ENCODE data around the gene ATP11C.

DNA sequence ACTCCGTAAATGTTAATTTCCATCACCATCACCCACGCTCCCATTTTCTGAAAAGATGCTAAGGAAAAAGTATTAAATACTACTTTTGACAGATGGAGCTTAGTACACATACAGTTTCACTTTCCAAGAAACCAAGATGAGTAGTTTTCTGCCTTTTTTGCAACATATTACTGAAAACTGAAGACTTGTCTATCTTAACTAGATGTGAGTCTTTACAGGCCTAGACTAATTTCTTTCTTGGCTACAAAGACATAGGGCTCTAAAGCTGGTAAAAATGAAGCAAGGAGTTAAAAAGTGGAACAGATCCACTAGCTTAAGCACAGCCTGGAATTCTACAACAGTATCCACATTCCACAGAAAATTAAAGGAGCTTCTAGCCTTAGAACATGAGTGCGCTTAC lies 68.2 kb downstream of the ATP11C start:
- TF ChIP-seq, protein P1, sequence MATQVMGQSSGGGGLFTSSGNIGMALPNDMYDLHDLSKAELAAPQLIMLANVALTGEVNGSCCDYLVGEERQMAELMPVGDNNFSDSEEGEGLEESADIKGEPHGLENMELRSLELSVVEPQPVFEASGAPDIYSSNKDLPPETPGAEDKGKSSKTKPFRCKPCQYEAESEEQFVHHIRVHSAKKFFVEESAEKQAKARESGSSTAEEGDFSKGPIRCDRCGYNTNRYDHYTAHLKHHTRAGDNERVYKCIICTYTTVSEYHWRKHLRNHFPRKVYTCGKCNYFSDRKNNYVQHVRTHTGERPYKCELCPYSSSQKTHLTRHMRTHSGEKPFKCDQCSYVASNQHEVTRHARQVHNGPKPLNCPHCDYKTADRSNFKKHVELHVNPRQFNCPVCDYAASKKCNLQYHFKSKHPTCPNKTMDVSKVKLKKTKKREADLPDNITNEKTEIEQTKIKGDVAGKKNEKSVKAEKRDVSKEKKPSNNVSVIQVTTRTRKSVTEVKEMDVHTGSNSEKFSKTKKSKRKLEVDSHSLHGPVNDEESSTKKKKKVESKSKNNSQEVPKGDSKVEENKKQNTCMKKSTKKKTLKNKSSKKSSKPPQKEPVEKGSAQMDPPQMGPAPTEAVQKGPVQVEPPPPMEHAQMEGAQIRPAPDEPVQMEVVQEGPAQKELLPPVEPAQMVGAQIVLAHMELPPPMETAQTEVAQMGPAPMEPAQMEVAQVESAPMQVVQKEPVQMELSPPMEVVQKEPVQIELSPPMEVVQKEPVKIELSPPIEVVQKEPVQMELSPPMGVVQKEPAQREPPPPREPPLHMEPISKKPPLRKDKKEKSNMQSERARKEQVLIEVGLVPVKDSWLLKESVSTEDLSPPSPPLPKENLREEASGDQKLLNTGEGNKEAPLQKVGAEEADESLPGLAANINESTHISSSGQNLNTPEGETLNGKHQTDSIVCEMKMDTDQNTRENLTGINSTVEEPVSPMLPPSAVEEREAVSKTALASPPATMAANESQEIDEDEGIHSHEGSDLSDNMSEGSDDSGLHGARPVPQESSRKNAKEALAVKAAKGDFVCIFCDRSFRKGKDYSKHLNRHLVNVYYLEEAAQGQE (IDR thresholded peaks at IDR 0.05; ENCODE audit: insufficient read depth in 1 of 2, low read depth in 2 of 2, low read length in 2 of 2) = no peak
- TF ChIP-seq POLR2AphosphoS5 (IDR thresholded peaks at IDR 0.05; ENCODE audit: low read depth, low read length) = no peak
- no peak for TF ChIP-seq SIN3A (IDR thresholded peaks at IDR 0.05; ENCODE audit: borderline replicate concordance, insufficient read depth, low read length)
- TF ChIP-seq TAF1 (IDR thresholded peaks at IDR 0.05; ENCODE audit: borderline replicate concordance, insufficient read depth, low read length) = no peak
- no peak for TF ChIP-seq FOXP2 (optimal IDR thresholded peaks at IDR 0.05; ENCODE audit: borderline replicate concordance, extremely low read depth, extremely low read length, insufficient read depth)
